Type B pancreatic cell (in vitro differentiated cells): ENCODE results near the gene XKR8. TPM values are rescaled to one million over a fixed set of nuclear protein-coding genes. Genes with fewer than 3 reads are reported as not detected.
"Not testable (repeated sequence)": the region's sequence is repeated elsewhere in the genome, so short reads cannot be mapped to it uniquely, and the experiment has no call there.

Experiments used
- DNase-seq: peaks from one replicate; pipeline ENCODE4 v3.0.0; 2021; ENCODE audit warnings: mixed read lengths; ENCODE audit not compliant: unreplicated experiment; ENCODE audit errors: extremely low spot score
- H3K27ac Mint-ChIP-seq: 2 replicates; pipeline ENCODE4 v1.8.0; 2021; ENCODE audit warnings: mild to moderate bottlenecking, mixed read lengths
- H3K27me3 Mint-ChIP-seq: 2 replicates; pipeline ENCODE4 v1.8.0; 2021; ENCODE audit warnings: mixed read lengths
- H3K36me3 Mint-ChIP-seq: 2 replicates; pipeline ENCODE4 v1.8.0; 2021; ENCODE audit warnings: mixed read lengths
- H3K4me1 Mint-ChIP-seq: one replicate; pipeline ENCODE4 v1.8.0; 2021; ENCODE audit warnings: mixed read lengths; ENCODE audit not compliant: unreplicated experiment
- H3K4me3 Mint-ChIP-seq: 2 replicates; pipeline ENCODE4 v1.8.0; 2021; ENCODE audit warnings: mild to moderate bottlenecking, mixed read lengths
- H3K9me3 Mint-ChIP-seq: 2 replicates; pipeline ENCODE4 v1.8.0; 2021; ENCODE audit warnings: mixed read lengths
- CTCF ChIP-seq: fragments of 200-600 bp; sonication (generic); conservative IDR thresholded peaks from 2 replicates; pipeline ENCODE4 v1.5.0; 2021; ENCODE audit warnings: antibody characterized with exemption, mild to moderate bottlenecking
- total RNA-seq: library from RNA; stranded (reverse); gene quantifications from 2 replicates; pipeline ENCODE4 v1.2.1, GENCODE V29; 2021; ENCODE audit warnings: low replicate concordance

XKR8 gene
- total RNA-seq, 1 donor from 2014 or later = 12.6 TPM

GRCh38 chr1:27992276-27992675 lies 32.5 kb downstream of the XKR8 start:
- TF ChIP-seq CTCF = no peak
- Mint-ChIP-seq H3K36me3 (peaks cover 14% of the 10 kb centered on the region), H3K4me3 (no peak overlapping the region), H3K27ac (no peak overlapping the region), H3K27me3 (no peaks in the 10 kb centered on the region), H3K4me1 (no peaks in the 10 kb centered on the region), H3K9me3 (no peaks in the 10 kb centered on the region)
- DNase-seq = no peak

GRCh38 chr1:27993241-27993640 lies 33.5 kb downstream of the XKR8 start:
- no peak for TF ChIP-seq CTCF
- Mint-ChIP-seq H3K27ac (no peak overlapping the region), H3K4me3 (no peak overlapping the region), H3K27me3 (no peaks in the 10 kb centered on the region), H3K36me3 (peaks cover 16% of the 10 kb centered on the region), H3K9me3 (no peaks in the 10 kb centered on the region), H3K4me1 (no peaks in the 10 kb centered on the region)
- DNase-seq = no peak

GRCh38 chr1:27994060-27994459 lies 34.3 kb downstream of the XKR8 start:
- Mint-ChIP-seq H3K4me3 (no peak overlapping the region), H3K27me3 (no peaks in the 10 kb centered on the region), H3K36me3 (peaks cover 13% of the 10 kb centered on the region), H3K9me3 (no peaks in the 10 kb centered on the region), H3K27ac (no peak overlapping the region), H3K4me1 (no peaks in the 10 kb centered on the region)
- no peak for DNase-seq
- TF ChIP-seq CTCF = no peak

- H3K27ac Mint-ChIP-seq, DNase-seq, H3K27me3 Mint-ChIP-seq, H3K4me1 Mint-ChIP-seq, H3K9me3 Mint-ChIP-seq, H3K4me3 Mint-ChIP-seq: not testable (repeated sequence)
- peaks cover 13% of the 10 kb centered on the region for H3K36me3 Mint-ChIP-seq
These were observed 34.8 kb downstream of the XKR8 start for GRCh38 chr1:27994526-27994925.

- Mint-ChIP-seq H3K27me3 (no peaks in the 10 kb centered on the region), H3K36me3 (peaks cover 10% of the 10 kb centered on the region), H3K27ac (no peak overlapping the region), H3K4me1 (no peaks in the 10 kb centered on the region), H3K4me3 (no peak overlapping the region), H3K9me3 (no peaks in the 10 kb centered on the region)
- no peak for DNase-seq
- TF ChIP-seq CTCF = no peak
These were observed 39.3 kb downstream of the XKR8 start for GRCh38 chr1:27999055-27999454.

GRCh38 chr1:28002600-28002999 lies 42.8 kb downstream of the XKR8 start:
- Mint-ChIP-seq H3K27me3 (no peaks in the 10 kb centered on the region), H3K4me3 (no peak overlapping the region), H3K9me3 (no peaks in the 10 kb centered on the region), H3K27ac (no peak overlapping the region), H3K36me3 (peaks cover 2% of the 10 kb centered on the region), H3K4me1 (no peaks in the 10 kb centered on the region)
- no peak for DNase-seq
- TF ChIP-seq CTCF = no peak

- not testable (repeated sequence) for H3K27ac Mint-ChIP-seq, H3K4me1 Mint-ChIP-seq, DNase-seq, H3K36me3 Mint-ChIP-seq, H3K4me3 Mint-ChIP-seq, H3K9me3 Mint-ChIP-seq, H3K27me3 Mint-ChIP-seq
These were observed 43.3 kb downstream of the XKR8 start for GRCh38 chr1:28003117-28003516.
